PC-3 (cell line): ENCODE measurements around the gene ENOSF1. TPM values are rescaled to one million over a fixed set of nuclear protein-coding genes. Genes with fewer than 3 reads are reported as not detected.

Experiments
- ATAC-seq: fragments of 200-7000 bp; cut with Tn5 transposase; 2 replicates; pipeline ENCODE4 v1.9.1; 2020; ENCODE audit warnings: mild to moderate bottlenecking, moderate library complexity
- BruUV-seq: library from RNA; stranded (reverse); fragments of 400-500 nt; replicated peaks from 2 replicates; lab custom pipeline; 2021; lab: Mats Ljungman, UMichigan
- CTCF ChIA-PET: fragments of 300-600 bp; sonication (Branson Sonifier 250); formaldehyde crosslinking; loops from one replicate; lab custom pipeline; 2022; ENCODE audit warnings: antibody characterized with exemption; lab: Charles Lee
- POLR2A ChIA-PET: fragments of 300-600 bp; sonication (Branson Sonifier 250); formaldehyde crosslinking; loops from one replicate; lab custom pipeline; 2022; ENCODE audit warnings: antibody characterized with exemption; ENCODE audit not compliant: unreplicated experiment; lab: Charles Lee
- DNase-seq: peaks from one replicate; pipeline ENCODE4 v3.0.0-alpha.2; 2015
- H2AFZ ChIP-seq: fragments of 300-600 bp; sonication (generic); 2 replicates; pipeline ENCODE4 v1.6.0; 2016; ENCODE audit warnings: antibody characterized with exemption, low read length
- H3F3A ChIP-seq: fragments of 300-600 bp; sonication (generic); one replicate; pipeline ENCODE4 v1.6.0; 2017; ENCODE audit warnings: antibody characterized with exemption, low read length, control low read depth, mild to moderate bottlenecking; ENCODE audit not compliant: unreplicated experiment
- H3K27ac ChIP-seq: fragments of 300-600 bp; sonication (generic); 2 replicates; pipeline ENCODE4 v1.5.1; 2016; ENCODE audit warnings: mild to moderate bottlenecking, low read length
- H3K27me3 ChIP-seq: fragments of 300-600 bp; sonication (generic); 2 replicates; pipeline ENCODE4 v1.6.1; 2016; ENCODE audit warnings: low read length, mixed read lengths
- H3K36me3 ChIP-seq: fragments of 300-600 bp; sonication (generic); 2 replicates; pipeline ENCODE4 v1.6.1; 2016; ENCODE audit warnings: low read depth, mixed run types, low read length, mixed read lengths
- H3K4me1 ChIP-seq: fragments of 300-600 bp; sonication (generic); 2 replicates; pipeline ENCODE4 v1.5.1; 2016; ENCODE audit warnings: low read length; ENCODE audit not compliant: insufficient read depth
- H3K4me2 ChIP-seq: fragments of 300-600 bp; sonication (generic); 2 replicates; pipeline ENCODE4 v1.6.0; 2016; ENCODE audit warnings: low read length
- H3K4me3 ChIP-seq: fragments of 300-600 bp; sonication (generic); 2 replicates; pipeline ENCODE4 v1.5.1; 2016; ENCODE audit warnings: mild to moderate bottlenecking, low read length, mixed read lengths
- H3K79me2 ChIP-seq: fragments of 300-600 bp; sonication (generic); 2 replicates; pipeline ENCODE4 v1.6.1; 2017; ENCODE audit warnings: low read length, mixed read lengths
- H3K9ac ChIP-seq: fragments of 300-600 bp; sonication (generic); 2 replicates; pipeline ENCODE4 v1.6.0; 2016; ENCODE audit warnings: mild to moderate bottlenecking, low read length
- H3K9me2 ChIP-seq: fragments of 300-600 bp; sonication (generic); replicated peaks from 2 replicates; pipeline ENCODE4 v1.6.1; 2016; ENCODE audit warnings: mixed run types, low read length, mixed read lengths
- H3K9me3 ChIP-seq: fragments of 300-600 bp; sonication (generic); 2 replicates; pipeline ENCODE4 v1.6.1; 2016; ENCODE audit warnings: low read length, mixed read lengths
- H4K20me1 ChIP-seq: fragments of 300-600 bp; sonication (generic); 2 replicates; pipeline ENCODE4 v1.6.1; 2016; ENCODE audit warnings: low read length, mixed read lengths
- EZH2 ChIP-seq: fragments of 300-600 bp; sonication (generic); IDR thresholded peaks from one replicate; pipeline ENCODE4 v1.6.1; 2017; ENCODE audit warnings: antibody characterized with exemption, mild to moderate bottlenecking, low read length; ENCODE audit not compliant: unreplicated experiment
- EZH2phosphoT487 ChIP-seq: fragments of 300-600 bp; sonication (generic); IDR thresholded peaks from 2 replicates; pipeline ENCODE4 v1.6.1; 2018; ENCODE audit warnings: mild to moderate bottlenecking, antibody characterized with exemption, low read length, borderline replicate concordance
- intact Hi-C: fragments of 100-400 bp; cut with micrococcal nuclease; formaldehyde crosslinking; loops from 2 replicates; pipeline ENCODE4 v1.9.0; 2023
- total RNA-seq: library from RNA; depleted of rRNA; stranded (reverse); fragments of >200 nt; gene quantifications from 2 replicates; pipeline ENCODE4 v1.2.3, GENCODE V29; 2014
- TF ChIP-seq, protein P1 (sequence below): fragments of 300-600 bp; sonication (generic); conservative IDR thresholded peaks from 2 replicates; pipeline ENCODE4 v1.5.1; 2017; ENCODE audit warnings: antibody characterized with exemption, low read depth, mild to moderate bottlenecking, low read length

ENOSF1 gene
- total RNA-seq, 1 experiment from 2014 or later, result 44.2 TPM

DNA sequence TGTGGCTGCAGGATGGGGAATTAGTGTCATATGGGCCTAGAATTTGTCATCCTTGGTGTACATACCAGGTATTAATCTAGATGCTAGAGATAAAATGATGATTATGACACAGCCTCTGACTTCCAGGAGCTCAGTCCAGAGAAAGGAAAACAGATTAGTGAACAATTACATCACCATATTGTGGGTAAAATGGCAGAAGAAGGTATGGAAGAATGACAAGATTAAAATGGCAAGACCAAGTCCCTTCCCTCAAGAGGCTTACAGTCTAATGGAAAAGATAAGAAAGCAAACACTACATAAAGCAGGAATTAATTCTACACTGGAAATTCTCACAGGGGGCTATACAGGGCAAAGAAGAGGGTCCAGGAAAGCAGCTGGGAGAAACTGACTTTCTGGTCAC, 80.9 kb downstream of the ENOSF1 start:
- ChIA-PET POLR2A (no interaction called here), CTCF (no interaction called here)
- no peak overlapping the region for H3K4me2 ChIP-seq
- peaks cover 6% of the 10 kb centered on the region; the same call in 1 of the 2 replicates for H3K27me3 ChIP-seq
- H3K9ac ChIP-seq, result no peak overlapping the region
- H3K9me3 ChIP-seq, result no peaks in the 10 kb centered on the region
- no peaks in the 10 kb centered on the region for H3F3A ChIP-seq
- no peaks in the 10 kb centered on the region for H3K79me2 ChIP-seq
- intact Hi-C loops, result no loop called here
- H3K4me1 ChIP-seq, result peaks cover 9% of the 10 kb centered on the region
- DNase-seq (no peak), ATAC-seq (no peak)
- H4K20me1 ChIP-seq, result no peaks in the 10 kb centered on the region
- TF ChIP-seq, protein P1, sequence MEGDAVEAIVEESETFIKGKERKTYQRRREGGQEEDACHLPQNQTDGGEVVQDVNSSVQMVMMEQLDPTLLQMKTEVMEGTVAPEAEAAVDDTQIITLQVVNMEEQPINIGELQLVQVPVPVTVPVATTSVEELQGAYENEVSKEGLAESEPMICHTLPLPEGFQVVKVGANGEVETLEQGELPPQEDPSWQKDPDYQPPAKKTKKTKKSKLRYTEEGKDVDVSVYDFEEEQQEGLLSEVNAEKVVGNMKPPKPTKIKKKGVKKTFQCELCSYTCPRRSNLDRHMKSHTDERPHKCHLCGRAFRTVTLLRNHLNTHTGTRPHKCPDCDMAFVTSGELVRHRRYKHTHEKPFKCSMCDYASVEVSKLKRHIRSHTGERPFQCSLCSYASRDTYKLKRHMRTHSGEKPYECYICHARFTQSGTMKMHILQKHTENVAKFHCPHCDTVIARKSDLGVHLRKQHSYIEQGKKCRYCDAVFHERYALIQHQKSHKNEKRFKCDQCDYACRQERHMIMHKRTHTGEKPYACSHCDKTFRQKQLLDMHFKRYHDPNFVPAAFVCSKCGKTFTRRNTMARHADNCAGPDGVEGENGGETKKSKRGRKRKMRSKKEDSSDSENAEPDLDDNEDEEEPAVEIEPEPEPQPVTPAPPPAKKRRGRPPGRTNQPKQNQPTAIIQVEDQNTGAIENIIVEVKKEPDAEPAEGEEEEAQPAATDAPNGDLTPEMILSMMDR, result no peak
- TF ChIP-seq EZH2phosphoT487 (no peak), EZH2 (no peak)
- no peaks in the 10 kb centered on the region for H3K36me3 ChIP-seq
- H3K9me2 ChIP-seq, result no peaks in the 10 kb centered on the region
- H2AFZ ChIP-seq, result no peak overlapping the region
- no peak overlapping the region for H3K27ac ChIP-seq
- no peak overlapping the region for H3K4me3 ChIP-seq
- BruUV-seq, result no TSS peak

DNA sequence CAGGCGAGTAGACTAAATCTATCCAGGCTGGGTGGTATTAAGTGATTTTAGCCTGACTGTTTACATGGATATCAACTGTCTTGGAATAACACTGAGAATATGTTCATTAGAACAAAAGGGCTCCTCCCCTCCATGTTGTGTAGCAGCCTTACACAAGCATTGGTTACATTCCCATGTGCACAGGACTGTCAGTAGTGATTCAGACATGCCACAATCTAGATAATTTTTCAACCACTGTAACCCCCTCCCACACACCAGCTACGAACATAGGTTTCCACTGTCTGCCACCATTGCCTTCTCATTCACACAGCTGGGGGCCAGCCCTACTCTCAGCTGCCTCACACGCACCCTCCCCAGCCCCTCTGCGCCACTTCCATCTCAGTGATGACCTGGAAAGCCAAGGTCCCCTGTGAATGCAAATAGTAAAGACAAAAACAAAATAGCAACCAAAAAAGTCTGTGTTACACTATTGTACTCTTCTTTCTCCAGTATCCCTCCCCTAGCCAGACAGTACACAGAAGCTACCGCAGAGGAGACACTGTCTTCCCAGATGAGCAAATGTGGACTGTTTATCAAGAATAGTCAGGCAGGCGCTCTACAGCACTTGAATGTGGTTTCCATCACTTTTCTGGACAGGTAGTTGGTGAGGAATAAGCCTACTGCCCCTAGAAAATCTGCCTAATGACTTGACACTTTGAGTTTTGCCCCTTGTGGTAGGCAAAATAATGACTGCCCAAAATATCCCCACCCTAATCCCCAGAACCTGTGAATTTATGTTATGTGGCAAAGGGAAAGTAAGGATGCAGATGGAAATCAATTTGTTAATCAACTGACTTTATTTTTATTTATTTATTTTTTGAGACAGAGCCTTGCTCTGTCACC, 82.9 kb downstream of the ENOSF1 start:
- peaks cover 1% of the 10 kb centered on the region for H3K4me1 ChIP-seq
- H3K4me3 ChIP-seq, result no peak overlapping the region
- intact Hi-C loops, result no loop called here
- no peaks in the 10 kb centered on the region for H4K20me1 ChIP-seq
- peaks cover 6% of the 10 kb centered on the region; the same call in 1 of the 2 replicates for H3K27me3 ChIP-seq
- no peaks in the 10 kb centered on the region for H3F3A ChIP-seq
- H3K27ac ChIP-seq, result no peak overlapping the region
- ChIA-PET POLR2A (no interaction called here), CTCF (no interaction called here)
- TF ChIP-seq EZH2, result no peak
- TF ChIP-seq EZH2phosphoT487, result no peak
- TF ChIP-seq, protein P1, result 0 out of 2 replicates have a peak, but pooled peaks have one; percentile 34
- ATAC-seq (peak; percentile 48; the same call in 1 of the 2 replicates), DNase-seq (no peak)
- no peak overlapping the region for H2AFZ ChIP-seq
- no peaks in the 10 kb centered on the region for H3K9me2 ChIP-seq
- no peaks in the 10 kb centered on the region for H3K79me2 ChIP-seq
- H3K9me3 ChIP-seq, result no peaks in the 10 kb centered on the region
- no TSS peak for BruUV-seq
- H3K9ac ChIP-seq, result no peak overlapping the region
- no peak overlapping the region for H3K4me2 ChIP-seq
- H3K36me3 ChIP-seq, result no peaks in the 10 kb centered on the region
